ENCODE data around the gene PHF23. TPM values are rescaled to one million over a fixed set of nuclear protein-coding genes. Genes with fewer than 3 reads are reported as not detected.

The PHF23 gene

DNA sequence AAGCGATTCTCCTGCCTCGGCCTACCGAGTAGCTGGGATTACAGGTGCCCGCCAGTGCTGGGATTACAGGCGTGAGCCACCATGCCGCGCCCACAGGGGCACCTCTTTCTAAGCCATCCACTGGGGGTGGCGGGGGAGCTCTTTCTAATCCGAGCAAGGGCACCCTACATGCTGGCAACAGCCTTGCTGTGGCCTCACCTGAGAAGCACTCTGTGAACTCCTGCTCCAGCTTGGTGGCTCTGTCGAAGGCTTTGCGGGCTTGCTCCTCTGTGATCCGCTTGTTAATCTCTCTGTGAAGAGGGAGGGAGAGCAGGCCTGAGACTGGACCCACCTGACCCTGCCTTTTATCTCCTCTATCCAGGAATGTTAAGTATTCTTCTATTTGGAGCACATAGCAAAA lies 48.2 kb downstream of the PHF23 start:
- Histone ChIP-seq H3K36me3 (replicated peaks in 1 of 2; ENCODE audit: control insufficient read depth in 2 of 2, insufficient read depth in 2 of 2, low read length in 2 of 2) (peaks cover 47 to 84% of the 10 kb centered on the region in 2 donors), H3K9ac (ENCODE audit: low read depth, low read length, poor library complexity) (no peak overlapping the region), H3K4me2 (ENCODE audit: insufficient read depth, low read length, poor library complexity, severe bottlenecking) (no peak overlapping the region), H3K23ac (ENCODE audit: low read depth, low read length, poor library complexity) (no peak overlapping the region), H2AK5ac (ENCODE audit: low read depth, low read length) (no peak overlapping the region), H2BK5ac (ENCODE audit: low read length) (no peak overlapping the region), H2BK12ac (ENCODE audit: low read length) (no peak overlapping the region), H3K79me1 (ENCODE audit: low read depth, low read length) (peaks cover 3% of the 10 kb centered on the region), H3K27me3 (ENCODE audit: control insufficient read depth in 3 of 3, insufficient read depth in 3 of 3, low read depth in 1 of 3, low read length in 3 of 3) (no peaks in the 10 kb centered on the region), H3K4ac (ENCODE audit: low read length) (no peak overlapping the region), H3K4me3 (ENCODE audit: low read length in 2 of 2) (no peak overlapping the region), H3K14ac (ENCODE audit: low read length) (no peak overlapping the region), H4K91ac (ENCODE audit: low read depth, low read length, poor library complexity) (no peak overlapping the region), H3K18ac (ENCODE audit: low read length) (no peak overlapping the region), H4K8ac (ENCODE audit: low read depth, low read length) (no peak overlapping the region), H2BK15ac (ENCODE audit: low read length) (no peak overlapping the region), H3K4me1 (ENCODE audit: control insufficient read depth in 2 of 2, insufficient read depth in 1 of 2, low read depth in 1 of 2, low read length in 2 of 2) (peaks cover 0 to 5% of the 10 kb centered on the region in 2 donors), H2BK120ac (ENCODE audit: low read depth, low read length) (no peak overlapping the region), H3K9me3 (replicated peaks in 1 of 2; ENCODE audit: control insufficient read depth in 2 of 2, insufficient read depth in 1 of 2, low read depth in 1 of 2, low read length in 2 of 2) (no peaks in the 10 kb centered on the region), H3K27ac (replicated peaks; ENCODE audit: low read length) (no peak overlapping the region), H2AFZ (ENCODE audit: low read length) (no peak overlapping the region)
- WGBS, 2 donors (ENCODE audit: extremely low coverage in 2 of 2, insufficient read length in 2 of 2, insufficient replicate concordance in 1 of 2), result no CpG with 5 or more reads among the region's 12 CpGs
- DNase-seq (ENCODE audit: low spot score), result no peak

DNA sequence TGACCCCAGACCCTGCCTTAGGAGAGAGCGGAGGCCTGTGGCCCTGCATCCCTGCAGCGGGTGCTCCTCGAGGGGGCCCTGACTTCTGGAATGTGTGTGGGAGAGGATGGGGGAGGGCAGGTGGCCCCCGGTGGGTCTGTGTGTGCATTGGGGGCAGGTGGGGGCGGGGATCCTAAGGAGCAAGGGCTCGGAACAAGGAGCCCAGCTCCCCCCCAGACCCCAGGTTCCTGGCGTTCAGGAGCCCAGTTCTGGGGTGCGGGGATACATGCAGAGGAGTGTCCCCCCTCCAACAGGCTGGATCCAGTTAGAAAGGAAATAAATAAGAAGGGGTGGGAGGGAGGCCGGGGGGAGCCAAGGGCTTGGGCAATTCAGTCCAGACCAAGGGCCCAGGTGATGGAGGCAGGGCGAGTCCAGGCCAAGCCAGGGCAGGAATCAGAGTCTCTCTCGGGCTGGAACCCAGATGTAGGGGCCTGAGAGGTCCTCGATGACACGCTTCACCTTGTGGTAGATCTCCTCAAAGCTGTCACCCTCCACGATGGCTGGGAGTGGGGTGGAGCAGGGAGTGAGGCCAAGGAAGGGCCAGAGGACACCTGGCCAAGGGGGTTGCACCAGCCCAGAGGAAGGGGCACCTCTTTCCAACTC lies 48.9 kb downstream of the PHF23 start:
- peak overlapping the region; percentile 56 for H2AK5ac ChIP-seq (ENCODE audit: low read depth, low read length)
- H3K9me3 ChIP-seq (replicated peaks in 1 of 2; ENCODE audit: control insufficient read depth in 2 of 2, insufficient read depth in 1 of 2, low read depth in 1 of 2, low read length in 2 of 2), result no peaks in the 10 kb centered on the region
- H3K4me3 ChIP-seq (ENCODE audit: low read length in 2 of 2), result no peak overlapping the region
- peaks cover 40 to 78% of the 10 kb centered on the region in 2 donors for H3K36me3 ChIP-seq (replicated peaks in 1 of 2; ENCODE audit: control insufficient read depth in 2 of 2, insufficient read depth in 2 of 2, low read length in 2 of 2)
- peaks cover 3% of the 10 kb centered on the region for H3K79me1 ChIP-seq (ENCODE audit: low read depth, low read length)
- H3K18ac ChIP-seq (ENCODE audit: low read length), result no peak overlapping the region
- no peak overlapping the region for H4K8ac ChIP-seq (ENCODE audit: low read depth, low read length)
- H3K14ac ChIP-seq (ENCODE audit: low read length), result no peak overlapping the region
- H2BK5ac ChIP-seq (ENCODE audit: low read length), result no peak overlapping the region
- no peak overlapping the region for H3K9ac ChIP-seq (ENCODE audit: low read depth, low read length, poor library complexity)
- H3K4me2 ChIP-seq (ENCODE audit: insufficient read depth, low read length, poor library complexity, severe bottlenecking), result no peak overlapping the region
- DNase-seq (ENCODE audit: low spot score), result no peak
- peaks cover 0 to 5% of the 10 kb centered on the region in 2 donors for H3K4me1 ChIP-seq (ENCODE audit: control insufficient read depth in 2 of 2, insufficient read depth in 1 of 2, low read depth in 1 of 2, low read length in 2 of 2)
- H3K23ac ChIP-seq (ENCODE audit: low read depth, low read length, poor library complexity), result no peak overlapping the region
- H3K27me3 ChIP-seq (ENCODE audit: control insufficient read depth in 3 of 3, insufficient read depth in 3 of 3, low read depth in 1 of 3, low read length in 3 of 3), result no peaks in the 10 kb centered on the region
- WGBS, 2 donors (ENCODE audit: extremely low coverage in 2 of 2, insufficient read length in 2 of 2, insufficient replicate concordance in 1 of 2), result no CpG with 5 or more reads among the region's 14 CpGs
- no peak overlapping the region for H2BK12ac ChIP-seq (ENCODE audit: low read length)
- no peak overlapping the region for H3K27ac ChIP-seq (replicated peaks; ENCODE audit: low read length)
- H2AFZ ChIP-seq (ENCODE audit: low read length), result no peak overlapping the region
- H4K91ac ChIP-seq (ENCODE audit: low read depth, low read length, poor library complexity), result no peak overlapping the region
- no peak overlapping the region for H3K4ac ChIP-seq (ENCODE audit: low read length)
- H2BK120ac ChIP-seq (ENCODE audit: low read depth, low read length), result no peak overlapping the region
- H2BK15ac ChIP-seq (ENCODE audit: low read length), result no peak overlapping the region

DNA sequence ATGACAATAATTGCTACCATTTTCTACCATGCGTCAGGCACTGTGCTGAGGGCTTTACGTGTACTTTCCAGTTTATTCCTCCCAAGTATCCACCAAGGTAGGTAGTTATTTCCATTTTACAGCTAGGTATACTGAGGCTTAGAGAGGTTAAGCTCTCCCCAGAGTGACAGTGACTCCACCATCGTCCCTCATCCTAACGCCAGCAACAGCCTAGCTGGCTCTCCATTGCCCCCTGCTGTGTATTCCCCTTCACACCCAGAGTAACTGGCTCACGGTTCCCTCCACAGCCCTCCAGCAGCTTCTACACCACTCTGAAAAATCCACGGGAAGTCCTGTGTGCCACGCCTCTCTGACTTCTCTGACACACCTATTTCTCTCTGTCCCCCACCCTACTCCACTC lies 53.0 kb downstream of the PHF23 start:
- no peak overlapping the region for H3K4ac ChIP-seq (ENCODE audit: low read length)
- H2BK15ac ChIP-seq (ENCODE audit: low read length), result no peak overlapping the region
- H3K23ac ChIP-seq (ENCODE audit: low read depth, low read length, poor library complexity), result no peak overlapping the region
- H4K8ac ChIP-seq (ENCODE audit: low read depth, low read length), result no peak overlapping the region
- H3K4me2 ChIP-seq (ENCODE audit: insufficient read depth, low read length, poor library complexity, severe bottlenecking), result no peak overlapping the region
- H2BK5ac ChIP-seq (ENCODE audit: low read length), result no peak overlapping the region
- no peak overlapping the region for H3K18ac ChIP-seq (ENCODE audit: low read length)
- H4K91ac ChIP-seq (ENCODE audit: low read depth, low read length, poor library complexity), result no peak overlapping the region
- no peaks in the 10 kb centered on the region for H3K27me3 ChIP-seq (ENCODE audit: control insufficient read depth in 3 of 3, insufficient read depth in 3 of 3, low read depth in 1 of 3, low read length in 3 of 3)
- no peak overlapping the region for H2AFZ ChIP-seq (ENCODE audit: low read length)
- H3K27ac ChIP-seq (replicated peaks; ENCODE audit: low read length), result no peak overlapping the region
- H3K79me1 ChIP-seq (ENCODE audit: low read depth, low read length), result no peaks in the 10 kb centered on the region
- peaks cover 12 to 37% of the 10 kb centered on the region in 2 donors for H3K36me3 ChIP-seq (replicated peaks in 1 of 2; ENCODE audit: control insufficient read depth in 2 of 2, insufficient read depth in 2 of 2, low read length in 2 of 2)
- H3K9me3 ChIP-seq (replicated peaks in 1 of 2; ENCODE audit: control insufficient read depth in 2 of 2, insufficient read depth in 1 of 2, low read depth in 1 of 2, low read length in 2 of 2), result no peaks in the 10 kb centered on the region
- no CpG with 5 or more reads among the region's 7 CpGs for WGBS, 2 donors (ENCODE audit: extremely low coverage in 2 of 2, insufficient read length in 2 of 2, insufficient replicate concordance in 1 of 2)
- no peak overlapping the region for H2AK5ac ChIP-seq (ENCODE audit: low read depth, low read length)
- no peak overlapping the region for H3K9ac ChIP-seq (ENCODE audit: low read depth, low read length, poor library complexity)
- no peak overlapping the region for H3K14ac ChIP-seq (ENCODE audit: low read length)
- no peak overlapping the region for H2BK120ac ChIP-seq (ENCODE audit: low read depth, low read length)
- H2BK12ac ChIP-seq (ENCODE audit: low read length), result no peak overlapping the region
- no peak overlapping the region for H3K4me3 ChIP-seq (ENCODE audit: low read length in 2 of 2)
- no peak for DNase-seq (ENCODE audit: low spot score)
- peaks cover 0 to 5% of the 10 kb centered on the region in 2 donors for H3K4me1 ChIP-seq (ENCODE audit: control insufficient read depth in 2 of 2, insufficient read depth in 1 of 2, low read depth in 1 of 2, low read length in 2 of 2)

Small RNA genes within 50 kb of the gene (small RNA-seq; reads per million reads assigned to genes)
- gene AC120057.4 (ENCODE audit: insufficient read depth), result not detected
- gene MIR324 (ENCODE audit: insufficient read depth), result 150 reads per million, percentile 97 among the genes with 10 or more reads in this experiment
- not detected for gene RF00019 (ENCODE audit: insufficient read depth)

Measured in neuronal stem cell (in vitro differentiated cells).